ENCODE results near the gene S100A2.

- TF ChIP-seq CTCF (IDR thresholded peaks at IDR 0.05; ENCODE audit: insufficient read depth, low read length) (no peak), POLR2AphosphoS5 (IDR thresholded peaks at IDR 0.05; ENCODE audit: low read depth) (no peak), GABPA (IDR thresholded peaks at IDR 0.05; ENCODE audit: low read depth) (no peak), SPI1 (IDR thresholded peaks at IDR 0.05; ENCODE audit: borderline replicate concordance, low read depth) (no peak)
Observed at GRCh38 chr1:153519242-153519641, 46.4 kb downstream of the S100A2 start.

Data from HL-60 (cell line).